Activated CD4-positive, alpha-beta T cell treated with anti-CD3 and anti-CD28 coated beads, Interleukin-2, amount 50 U/mL, for 4 hours (primary cell): ENCODE data around the gene SLC13A3.

ENCODE experiments used
- DNase-seq, 2 experiments: peaks; one replicate each; pipeline ENCODE4 v3.0.0-alpha.2; 2020

The SLC13A3 gene

DNA sequence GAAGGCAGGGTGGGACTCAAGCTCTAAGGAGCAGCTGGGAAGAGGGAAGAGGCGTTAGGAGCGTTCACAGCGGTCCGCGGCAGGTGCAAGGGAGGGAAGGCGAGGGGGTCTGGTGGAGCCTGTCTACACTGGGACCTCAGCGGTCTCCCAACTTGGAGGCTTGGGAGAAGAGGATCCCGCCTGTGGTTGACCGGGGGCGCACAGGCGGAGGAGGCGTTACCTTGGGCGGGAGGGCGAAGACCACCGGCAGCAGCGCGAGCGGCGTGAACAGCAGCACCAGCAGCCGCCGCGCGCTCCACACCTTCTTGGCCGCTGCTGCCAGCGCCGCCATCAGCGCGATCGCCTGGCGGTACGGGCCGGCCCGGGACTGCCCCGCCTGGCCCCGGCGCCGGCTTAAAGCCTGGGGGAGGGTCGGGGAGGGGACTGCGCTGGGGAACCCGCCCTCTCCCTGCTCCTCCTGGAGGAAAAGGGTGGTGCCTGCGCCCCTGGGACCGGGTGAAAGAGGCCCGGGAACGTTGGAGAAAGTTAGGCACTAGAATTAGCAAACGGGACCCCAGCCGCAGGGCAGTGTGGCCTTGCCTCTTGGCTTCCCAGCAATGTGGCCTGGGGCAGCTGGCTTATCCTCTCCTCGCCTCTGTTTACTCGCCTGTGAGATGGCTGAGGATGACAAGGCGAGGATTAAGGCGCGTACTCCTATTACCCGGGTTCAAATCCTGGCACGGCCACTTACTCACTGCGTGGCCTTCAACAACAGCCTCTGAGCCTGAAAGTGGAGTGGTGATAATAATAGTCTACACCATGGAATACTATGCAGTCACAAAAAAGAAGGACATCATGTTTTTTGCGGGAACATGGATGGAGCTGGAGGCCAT, at the start of gene SLC13A3:
TSS of gene SLC13A3 (minus strand) at position 369 of the 872 bp plus-strand sequence. CDS start at position 331, 38 bp downstream.
- no peak for DNase-seq

DNA sequence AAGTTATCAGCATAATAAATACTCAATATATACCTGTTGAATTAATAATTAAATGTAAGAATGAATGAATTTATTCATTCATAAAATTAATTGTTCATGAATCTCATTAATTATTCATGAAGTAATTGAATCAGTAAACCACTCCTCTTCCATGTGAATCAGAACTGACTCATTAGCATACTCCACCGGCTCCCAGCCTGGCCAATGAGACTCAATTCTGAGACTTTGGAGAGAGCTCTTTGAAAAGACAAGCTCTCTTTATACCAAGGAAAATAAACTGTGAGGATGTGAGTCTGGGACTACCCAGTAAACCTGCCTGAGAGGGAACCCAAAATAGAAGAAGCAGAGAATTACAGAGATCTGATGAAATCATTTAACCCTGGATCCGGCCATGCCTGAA, 49.8 kb upstream of the SLC13A3 start:
- DNase-seq, result no peak

DNA sequence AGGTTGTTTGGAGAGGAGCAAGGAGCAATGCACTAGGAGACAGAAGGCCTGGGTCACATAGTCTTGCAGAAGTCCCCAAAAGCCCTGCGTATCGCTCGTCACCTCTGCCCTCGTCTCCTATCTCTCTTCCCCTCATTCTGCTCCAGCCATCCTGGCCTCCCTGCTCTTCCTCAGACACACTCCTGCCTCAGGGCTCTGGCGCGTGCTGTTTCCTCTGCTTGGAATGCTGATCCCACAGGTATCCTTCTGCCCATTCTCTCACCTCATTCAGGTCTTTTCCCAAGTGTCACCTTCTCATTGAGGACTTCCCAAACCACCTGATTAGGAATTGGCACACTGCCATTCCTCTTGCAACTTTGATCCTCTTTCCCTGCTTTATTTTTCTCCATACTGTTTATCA, 49.2 kb upstream of the SLC13A3 start:
- DNase-seq, result no peak

GRCh38 chr20:46699651-46700359, 48.5 kb upstream of the SLC13A3 start:
- no peak for DNase-seq

- DNase-seq, result no peak
These were observed 47.5 kb upstream of the SLC13A3 start for GRCh38 chr20:46698788-46699187.

DNA sequence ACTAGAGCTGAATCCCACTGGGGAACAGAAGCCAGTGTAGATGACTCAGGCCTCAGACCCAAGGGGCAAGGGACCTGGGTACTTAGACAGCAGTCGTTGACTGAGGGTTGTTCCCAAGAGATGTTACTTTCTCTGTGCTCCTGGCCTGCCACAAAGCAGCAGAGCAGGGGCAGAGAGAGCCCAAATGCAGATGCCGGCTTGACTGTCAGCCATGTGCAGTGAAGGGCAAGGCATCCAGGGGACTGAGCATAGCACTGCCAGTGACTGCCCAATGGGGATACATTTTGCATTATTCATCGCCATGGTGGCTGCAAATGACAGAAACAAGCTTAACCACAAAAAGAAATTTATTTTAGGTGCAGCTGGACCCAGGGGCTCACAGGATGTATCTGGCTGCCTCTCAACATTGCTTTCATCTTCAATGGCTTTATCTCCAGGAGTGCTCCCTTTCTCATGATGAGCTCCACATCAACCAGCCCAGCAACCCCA, 45.6 kb upstream of the SLC13A3 start:
- no peak for DNase-seq

DNA sequence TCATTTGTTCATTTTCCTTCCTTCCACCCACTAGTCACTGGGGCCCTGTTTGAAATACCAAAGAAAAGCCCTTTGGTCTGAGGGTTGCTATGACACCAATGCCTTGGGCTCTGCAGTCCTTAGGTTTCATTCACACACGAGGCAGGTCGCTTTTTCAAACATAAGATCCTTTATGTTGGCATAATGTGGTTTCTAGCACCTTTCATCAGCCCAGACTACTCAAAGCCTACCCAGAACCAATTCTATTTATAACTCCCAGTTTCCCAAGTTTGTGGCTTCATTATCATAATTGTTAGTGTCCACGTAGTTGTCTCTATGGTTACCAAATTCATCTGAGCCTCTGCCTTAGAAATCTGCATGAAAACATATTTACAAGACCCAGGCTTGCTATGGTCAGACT, 44.6 kb upstream of the SLC13A3 start:
- no peak for DNase-seq

GRCh38 chr20:46694484-46694883, 43.2 kb upstream of the SLC13A3 start:
- no peak for DNase-seq

DNA sequence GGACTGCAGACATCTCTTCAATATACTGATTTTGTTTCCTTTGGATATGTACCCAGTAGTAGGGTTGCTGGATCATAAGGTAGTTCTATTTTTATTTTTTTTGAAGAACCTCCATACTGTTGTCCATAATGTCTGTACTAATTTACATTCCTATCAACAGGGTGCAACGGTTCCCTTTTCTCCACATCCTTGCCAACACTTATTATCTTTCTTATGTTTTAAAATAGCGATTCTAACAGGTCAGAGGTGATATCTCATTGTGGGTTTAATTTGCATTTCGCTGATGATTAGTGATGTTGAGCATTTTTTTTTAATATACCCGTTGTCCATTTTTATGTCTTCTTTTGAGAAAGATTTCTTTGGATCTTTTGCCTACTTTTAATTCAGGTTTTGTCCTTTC, 39.9 kb upstream of the SLC13A3 start:
- no peak for DNase-seq

DNA sequence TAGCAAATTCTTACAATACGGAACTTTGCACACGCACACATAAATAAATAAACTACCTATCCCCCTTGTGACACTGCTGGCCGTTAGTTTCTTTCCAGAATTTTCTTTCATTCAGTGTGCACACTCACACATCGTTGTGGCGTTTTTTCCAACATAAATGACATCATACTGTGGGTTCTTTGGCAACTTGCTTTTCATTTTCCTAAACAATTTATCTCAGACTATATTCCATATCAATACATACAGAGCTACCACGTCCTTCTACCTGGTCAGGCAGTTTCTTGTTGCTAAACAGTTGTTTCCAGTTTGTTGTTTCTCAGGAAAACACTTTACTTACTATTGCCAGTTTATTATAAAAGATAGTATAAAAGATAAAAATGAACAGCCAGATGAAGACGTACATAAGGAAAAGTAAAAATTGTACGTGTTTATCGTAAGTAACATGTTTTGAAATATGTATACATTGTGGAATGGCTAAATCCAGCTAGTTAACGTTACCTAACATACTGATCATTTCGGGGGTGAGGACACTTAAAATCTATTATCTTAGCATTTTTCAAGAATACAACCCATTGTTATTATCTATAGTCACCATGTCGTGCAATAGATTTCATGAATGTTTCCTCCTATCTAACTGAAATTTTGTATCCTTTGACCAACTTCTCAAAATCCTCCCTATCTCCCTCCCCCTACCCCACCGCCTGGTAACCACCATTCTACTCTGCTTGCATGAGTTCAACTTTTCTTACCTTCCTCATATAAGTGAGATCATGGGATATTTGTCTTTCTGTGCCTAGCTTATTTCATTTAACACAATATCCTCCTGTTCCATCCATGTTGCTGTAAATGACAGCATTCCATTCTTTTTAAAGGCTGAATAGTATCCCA, 39.2 kb upstream of the SLC13A3 start:
- no peak for DNase-seq

DNA sequence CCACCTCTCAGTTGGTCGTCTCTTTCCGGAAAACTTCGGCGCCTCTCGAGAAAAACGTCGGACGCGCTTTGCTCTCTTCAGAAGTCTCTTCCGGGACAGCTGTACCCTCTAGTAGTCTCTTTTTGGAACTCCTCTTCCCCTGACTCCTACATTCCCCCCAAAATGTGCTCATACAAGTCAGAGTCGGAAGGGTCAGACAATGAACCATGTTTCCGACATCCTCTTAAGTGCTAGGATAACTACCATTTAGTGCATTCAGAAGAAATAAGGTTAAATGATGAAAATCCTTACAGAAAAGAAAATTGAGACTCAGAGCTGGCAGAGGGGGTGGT, 38.5 kb upstream of the SLC13A3 start:
- DNase-seq, result no peak

GRCh38 chr20:46689082-46689753, 38.0 kb upstream of the SLC13A3 start, which contains the start of gene TP53RK:
TSS of gene TP53RK (minus strand) at chr20:46689444. CDS start at chr20:46689414, 30 bp downstream.
- peak; percentile 91 to 94 for DNase-seq

DNA sequence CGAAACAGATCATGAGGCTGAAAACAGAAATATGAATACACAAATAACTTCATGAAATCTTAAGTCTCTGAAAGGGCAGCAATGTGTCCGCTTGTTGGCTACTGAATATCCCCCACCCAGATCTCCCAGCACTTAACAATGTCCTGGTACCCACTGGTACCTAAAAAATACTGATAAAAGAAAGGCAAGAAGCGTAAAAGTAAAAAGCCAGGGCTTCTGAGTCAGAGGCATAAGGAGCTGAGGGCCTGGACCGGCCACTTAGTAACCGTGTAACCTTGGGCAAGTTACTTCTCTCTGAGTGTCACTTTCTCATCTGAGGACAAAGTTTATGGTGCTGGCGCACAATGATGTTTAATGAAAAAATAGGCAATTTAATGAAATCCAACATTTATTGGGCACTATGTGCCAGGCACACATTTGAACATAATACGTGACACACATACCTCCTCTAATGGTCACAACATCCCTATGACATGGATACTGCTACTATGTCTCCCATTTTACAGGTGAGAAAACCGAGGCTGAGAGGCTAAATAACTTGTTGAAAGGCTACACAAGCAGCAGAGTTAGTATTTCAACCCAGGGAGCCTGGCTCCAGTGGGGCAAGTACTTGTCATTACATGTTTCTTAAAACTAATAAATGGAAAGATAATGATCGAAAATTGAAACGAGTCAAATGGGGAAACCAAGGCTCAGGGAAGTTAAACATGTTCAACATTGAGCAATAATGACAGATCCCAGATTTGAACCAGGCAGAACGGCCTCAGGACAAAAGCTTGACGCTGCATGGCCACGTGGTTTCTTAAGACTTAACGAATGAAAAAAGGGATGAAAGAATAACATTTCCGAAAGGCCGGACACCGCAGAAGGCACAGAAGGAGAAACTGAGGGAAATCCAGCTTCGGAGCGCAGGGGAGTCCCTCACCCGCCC, 37.2 kb upstream of the SLC13A3 start:
- DNase-seq, result no peak

GRCh38 chr20:46683939-46684750, 32.9 kb upstream of the SLC13A3 start:
- no peak for DNase-seq

DNA sequence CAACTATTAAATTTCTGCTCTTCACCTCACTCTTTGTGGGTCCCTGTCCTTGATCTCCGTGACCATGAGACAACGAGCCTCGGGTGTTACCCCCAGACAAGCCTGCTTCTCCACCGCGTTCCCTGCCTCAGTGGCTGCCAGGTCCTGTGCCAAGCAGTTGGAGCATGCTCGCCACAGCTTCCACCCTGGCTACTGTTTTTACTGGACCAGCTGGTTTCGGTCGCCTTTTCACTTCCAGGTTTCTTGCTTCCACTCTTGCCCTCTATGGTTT, 32.3 kb upstream of the SLC13A3 start:
- no peak for DNase-seq

DNA sequence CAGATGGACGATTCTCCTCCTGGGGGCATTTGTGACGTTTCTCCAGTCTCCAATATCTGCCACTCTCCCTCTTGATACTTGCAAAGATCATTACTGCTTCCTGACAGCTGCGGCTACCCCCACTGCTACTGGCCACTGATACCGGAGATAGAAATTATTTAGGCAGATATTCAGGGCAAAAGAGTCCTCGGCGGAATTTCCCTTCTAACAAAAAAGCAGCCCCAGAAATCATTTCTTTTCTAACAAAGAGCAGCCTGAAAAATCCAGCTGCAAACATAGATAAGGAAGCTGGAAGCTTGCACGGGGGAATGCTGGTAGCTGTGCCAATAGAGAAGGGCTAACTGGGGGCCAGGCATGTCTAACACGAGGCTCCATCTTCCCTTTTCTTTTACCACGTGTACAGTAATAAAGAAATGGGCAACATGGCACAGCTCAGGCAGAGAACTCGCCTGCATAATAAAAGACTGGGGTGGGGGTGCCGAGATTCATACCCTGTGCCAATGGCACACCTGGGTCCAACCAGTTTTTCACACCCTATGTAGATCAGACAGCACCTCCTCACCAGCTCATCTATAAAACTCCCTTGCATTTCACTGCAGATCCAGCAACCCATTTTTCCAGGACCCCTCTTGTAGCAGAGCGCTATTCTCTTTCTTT, 31.9 kb upstream of the SLC13A3 start:
- no peak for DNase-seq

DNA sequence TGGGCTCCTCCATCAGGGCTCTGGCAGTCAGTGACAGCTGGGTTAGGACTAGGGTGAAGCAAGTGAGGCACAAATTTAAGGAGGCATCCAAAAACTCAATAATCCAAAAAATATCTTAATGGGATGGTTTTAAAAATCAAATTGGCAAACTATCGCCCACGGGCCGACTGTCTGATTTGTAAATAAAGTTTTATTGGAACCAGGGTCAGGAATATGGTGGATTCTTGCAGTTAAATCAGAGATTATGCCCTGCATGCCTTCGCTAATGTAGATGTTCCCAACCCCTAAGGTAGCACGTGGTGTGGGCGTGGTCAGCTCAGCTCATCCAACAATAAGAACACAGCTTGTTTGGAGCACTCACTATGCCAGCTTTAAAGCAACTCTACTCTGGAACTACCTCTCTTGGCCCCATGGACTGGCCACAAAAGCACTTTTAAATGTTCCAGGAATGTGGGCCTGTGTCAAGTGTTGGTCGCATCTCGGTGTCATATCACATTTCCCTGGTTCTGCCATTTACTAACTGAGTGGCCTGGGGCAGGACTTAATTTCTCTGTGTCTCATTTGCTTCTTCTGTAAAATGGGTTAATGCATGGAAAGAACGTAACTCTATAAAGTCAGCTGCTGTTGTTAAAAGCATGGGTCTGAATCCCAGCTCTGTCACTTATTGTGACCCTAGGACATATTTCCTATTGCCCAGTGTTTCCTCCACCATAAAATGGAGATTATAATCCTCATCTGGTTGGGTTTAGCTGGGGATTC, 31.0 kb upstream of the SLC13A3 start:
- DNase-seq, result no peak

- peak; percentile 63 to 64 for DNase-seq
These were observed 30.0 kb upstream of the SLC13A3 start for GRCh38 chr20:46681032-46681854.

- no peak for DNase-seq
These were observed 29.4 kb upstream of the SLC13A3 start for GRCh38 chr20:46680684-46681031.
